ENCODE results near the gene ADGRB3.

GRCh38 chr6:69314001-69314400, 678.9 kb downstream of the ADGRB3 start:
- TF ChIP-seq CTCF (IDR thresholded peaks at IDR 0.05) (no peak), FOXM1 (IDR thresholded peaks at IDR 0.05; ENCODE audit: low read depth) (no peak), NRF1 (IDR thresholded peaks at IDR 0.05; ENCODE audit: low read depth, low read length) (no peak), RFX5 (IDR thresholded peaks at IDR 0.05; ENCODE audit: low read length) (no peak), RCOR1 (IDR thresholded peaks at IDR 0.05; ENCODE audit: low read length) (no peak)
